WTC11 (cell line): ENCODE measurements around the gene TEX52. TPM values are rescaled to one million over a fixed set of nuclear protein-coding genes. Genes with fewer than 3 reads are reported as not detected.

Experiments used
- ATF1 ChIP-seq: sonication (generic); formaldehyde crosslinking; IDR thresholded peaks from 2 replicates; pipeline ENCODE4 v1.8.1; 2023; ENCODE audit warnings: mild to moderate bottlenecking, moderate library complexity, missing genetic modification reagents
- CREB1 ChIP-seq: sonication (generic); formaldehyde crosslinking; IDR thresholded peaks from 2 replicates; pipeline ENCODE4 v1.8.0; 2023; ENCODE audit warnings: mild to moderate bottlenecking, missing genetic modification reagents
- ESRRA ChIP-seq: sonication (generic); formaldehyde crosslinking; IDR thresholded peaks from 2 replicates; pipeline ENCODE4 v1.8.1; 2022; ENCODE audit warnings: mild to moderate bottlenecking, missing genetic modification reagents, borderline replicate concordance
- HMGA2 ChIP-seq: fragments of 250-450 bp; sonication (Bioruptor Pico); IDR thresholded peaks from 2 replicates; pipeline ENCODE4 v1.4.0; 2021; ENCODE audit warnings: mild to moderate bottlenecking, moderate library complexity
- MXD4 ChIP-seq: fragments of 250-450 bp; sonication (Bioruptor Pico); IDR thresholded peaks from 2 replicates; pipeline ENCODE4 v1.8.0; 2021; ENCODE audit warnings: mild to moderate bottlenecking, moderate library complexity, borderline replicate concordance
- MYBL2 ChIP-seq: sonication (generic); formaldehyde crosslinking; IDR thresholded peaks from 2 replicates; pipeline ENCODE4 v1.8.1; 2023; ENCODE audit warnings: mild to moderate bottlenecking, moderate library complexity, missing genetic modification reagents
- NFATC4 ChIP-seq: fragments of 250-450 bp; sonication (Bioruptor Pico); IDR thresholded peaks from 2 replicates; pipeline ENCODE4 v1.9.0; 2021; ENCODE audit warnings: mild to moderate bottlenecking
- OVOL2 ChIP-seq: fragments of 250-450 bp; sonication (Bioruptor Pico); IDR thresholded peaks from 2 replicates; pipeline ENCODE4 v1.9.0; 2021; ENCODE audit warnings: mild to moderate bottlenecking, borderline replicate concordance
- PRRX2 ChIP-seq: fragments of 250-450 bp; sonication (Bioruptor Pico); IDR thresholded peaks from 2 replicates; pipeline ENCODE4 v1.8.0; 2021; ENCODE audit warnings: mild to moderate bottlenecking
- RORB ChIP-seq: fragments of 250-450 bp; sonication (Bioruptor Pico); IDR thresholded peaks from 2 replicates; pipeline ENCODE4 v1.9.0; 2021; ENCODE audit warnings: mild to moderate bottlenecking
- TEAD1 ChIP-seq: sonication (generic); formaldehyde crosslinking; IDR thresholded peaks from 2 replicates; pipeline ENCODE4 v1.8.0; 2022; ENCODE audit warnings: mild to moderate bottlenecking, missing genetic modification reagents
- ZNF138 ChIP-seq: sonication (generic); formaldehyde crosslinking; conservative IDR thresholded peaks from 2 replicates; pipeline ENCODE4 v1.8.1; 2022; ENCODE audit warnings: mild to moderate bottlenecking, moderate library complexity, missing genetic modification reagents
- ZNF317 ChIP-seq: sonication (generic); formaldehyde crosslinking; IDR thresholded peaks from 2 replicates; pipeline ENCODE4 v1.8.1; 2023; ENCODE audit warnings: low read depth, mild to moderate bottlenecking, moderate library complexity, missing genetic modification reagents, borderline replicate concordance
- ZNF416 ChIP-seq: fragments of 250-450 bp; sonication (Bioruptor Pico); IDR thresholded peaks from 2 replicates; pipeline ENCODE4 v1.9.0; 2021; ENCODE audit warnings: mild to moderate bottlenecking, inconsistent platforms
- ZNF423 ChIP-seq: fragments of 250-450 bp; sonication (Bioruptor Pico); IDR thresholded peaks from 2 replicates; pipeline ENCODE4 v2.1.2; 2022; ENCODE audit warnings: mild to moderate bottlenecking, moderate library complexity
- total RNA-seq: library from RNA; stranded (reverse); gene quantifications from 3 replicates; pipeline ENCODE4 v1.2.3, GENCODE V29; 2021
- TF ChIP-seq, protein P1 (sequence below): sonication (generic); formaldehyde crosslinking; IDR thresholded peaks from 2 replicates; pipeline ENCODE4 v1.8.0; 2022; ENCODE audit warnings: missing genetic modification reagents
- TF ChIP-seq, protein P2 (sequence below): sonication (generic); formaldehyde crosslinking; IDR thresholded peaks from 2 replicates; pipeline ENCODE4 v1.8.0; 2022; ENCODE audit warnings: mild to moderate bottlenecking, missing genetic modification reagents
- TF ChIP-seq, protein P3 (sequence below): sonication (generic); formaldehyde crosslinking; IDR thresholded peaks from 2 replicates; pipeline ENCODE4 v1.8.1; 2022; ENCODE audit warnings: mild to moderate bottlenecking, missing genetic modification reagents, moderate library complexity, borderline replicate concordance
- TF ChIP-seq, protein P4 (sequence below): sonication (generic); formaldehyde crosslinking; conservative IDR thresholded peaks from 2 replicates; pipeline ENCODE4 v1.8.1; 2022; ENCODE audit warnings: mild to moderate bottlenecking, missing genetic modification reagents
- TF ChIP-seq, protein P5 (sequence below): sonication (generic); formaldehyde crosslinking; IDR thresholded peaks from 2 replicates; pipeline ENCODE4 v1.8.1; 2022; ENCODE audit warnings: missing genetic modification reagents, borderline replicate concordance
- TF ChIP-seq, protein P6 (sequence below): fragments of 250-450 bp; sonication (Bioruptor Pico); IDR thresholded peaks from 2 replicates; pipeline ENCODE4 v1.9.0; 2021; ENCODE audit warnings: mild to moderate bottlenecking
- TF ChIP-seq, protein P7 (sequence below): fragments of 250-450 bp; sonication (Bioruptor Pico); conservative IDR thresholded peaks from 2 replicates; pipeline ENCODE4 v1.9.0; 2021; ENCODE audit warnings: mild to moderate bottlenecking

The TEX52 gene
- total RNA-seq, 1 experiment from 2014 or later: not detected

DNA sequence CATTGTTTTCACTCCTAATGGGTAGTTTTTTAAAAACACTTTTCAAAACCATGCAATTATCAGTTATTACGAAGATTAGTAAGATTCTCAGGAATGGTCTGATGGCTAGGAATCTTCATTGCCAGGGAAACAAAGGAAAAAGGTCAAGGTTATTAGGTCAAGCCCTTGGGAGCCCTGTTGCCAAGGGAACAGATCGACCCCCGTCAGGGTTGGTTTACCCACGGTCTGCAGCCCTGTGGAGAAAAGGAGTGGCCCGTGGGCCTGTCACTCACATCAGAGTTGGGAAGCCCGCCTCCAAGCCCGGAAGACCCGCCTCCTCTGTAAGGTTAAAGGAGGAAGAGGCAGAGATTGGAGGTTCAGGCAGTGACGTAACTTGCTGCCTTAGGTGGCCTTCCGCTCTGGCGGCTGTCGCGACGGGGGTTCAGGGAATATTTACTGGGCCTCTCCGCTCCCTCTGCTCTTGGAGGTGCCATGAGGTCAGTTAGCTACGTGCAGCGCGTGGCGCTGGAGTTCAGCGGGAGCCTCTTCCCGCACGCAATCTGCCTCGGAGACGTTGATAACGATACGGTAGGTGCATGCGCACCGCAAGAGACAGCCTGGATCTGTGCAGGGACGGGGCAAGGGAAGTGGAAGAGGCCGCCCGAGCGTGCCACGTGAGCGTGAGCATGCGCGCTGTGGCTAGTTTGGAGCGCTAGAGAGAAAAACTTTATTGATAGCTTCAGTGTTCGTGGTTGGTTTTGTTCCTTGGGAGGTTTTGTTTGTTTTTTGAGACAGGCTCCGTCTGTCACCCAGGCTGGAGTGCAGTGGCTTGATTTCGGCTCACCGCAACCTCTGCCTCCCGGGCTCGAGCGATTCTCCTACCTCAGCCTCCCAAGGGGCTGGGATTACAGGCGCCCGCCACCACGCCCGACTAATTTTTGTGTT is 44.3 kb downstream of the TEX52 start, which contains the start of gene ITFG2 (continued):
- TF ChIP-seq, protein P1, sequence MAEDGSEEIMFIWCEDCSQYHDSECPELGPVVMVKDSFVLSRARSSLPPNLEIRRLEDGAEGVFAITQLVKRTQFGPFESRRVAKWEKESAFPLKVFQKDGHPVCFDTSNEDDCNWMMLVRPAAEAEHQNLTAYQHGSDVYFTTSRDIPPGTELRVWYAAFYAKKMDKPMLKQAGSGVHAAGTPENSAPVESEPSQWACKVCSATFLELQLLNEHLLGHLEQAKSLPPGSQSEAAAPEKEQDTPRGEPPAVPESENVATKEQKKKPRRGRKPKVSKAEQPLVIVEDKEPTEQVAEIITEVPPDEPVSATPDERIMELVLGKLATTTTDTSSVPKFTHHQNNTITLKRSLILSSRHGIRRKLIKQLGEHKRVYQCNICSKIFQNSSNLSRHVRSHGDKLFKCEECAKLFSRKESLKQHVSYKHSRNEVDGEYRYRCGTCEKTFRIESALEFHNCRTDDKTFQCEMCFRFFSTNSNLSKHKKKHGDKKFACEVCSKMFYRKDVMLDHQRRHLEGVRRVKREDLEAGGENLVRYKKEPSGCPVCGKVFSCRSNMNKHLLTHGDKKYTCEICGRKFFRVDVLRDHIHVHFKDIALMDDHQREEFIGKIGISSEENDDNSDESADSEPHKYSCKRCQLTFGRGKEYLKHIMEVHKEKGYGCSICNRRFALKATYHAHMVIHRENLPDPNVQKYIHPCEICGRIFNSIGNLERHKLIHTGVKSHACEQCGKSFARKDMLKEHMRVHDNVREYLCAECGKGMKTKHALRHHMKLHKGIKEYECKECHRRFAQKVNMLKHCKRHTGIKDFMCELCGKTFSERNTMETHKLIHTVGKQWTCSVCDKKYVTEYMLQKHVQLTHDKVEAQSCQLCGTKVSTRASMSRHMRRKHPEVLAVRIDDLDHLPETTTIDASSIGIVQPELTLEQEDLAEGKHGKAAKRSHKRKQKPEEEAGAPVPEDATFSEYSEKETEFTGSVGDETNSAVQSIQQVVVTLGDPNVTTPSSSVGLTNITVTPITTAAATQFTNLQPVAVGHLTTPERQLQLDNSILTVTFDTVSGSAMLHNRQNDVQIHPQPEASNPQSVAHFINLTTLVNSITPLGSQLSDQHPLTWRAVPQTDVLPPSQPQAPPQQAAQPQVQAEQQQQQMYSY (CRISPR knock-in tag): no peak; the same call in none of the 2 replicates
- TF ChIP-seq ZNF317 (0 out of 2 replicates have a peak, but pooled peaks have one; percentile 11), CREB1 (CRISPR knock-in tag) (peak; percentile 56; the same call in 1 of the 2 replicates), HMGA2 (no peak), PRRX2 (CRISPR knock-in tag) (no peak), NFATC4 (CRISPR knock-in tag) (no peak), MYBL2 (CRISPR knock-in tag) (peak; percentile 71; the same call in 1 of the 2 replicates), ATF1 (CRISPR knock-in tag) (no peak), TEAD1 (CRISPR knock-in tag) (peak; percentile 83), ZNF138 (CRISPR knock-in tag) (no peak), ZNF423 (CRISPR knock-in tag) (no peak), OVOL2 (CRISPR knock-in tag) (no peak), RORB (CRISPR knock-in tag) (no peak), ESRRA (peak; percentile 93), ZNF416 (CRISPR knock-in tag) (no peak), MXD4 (no peak)
- TF ChIP-seq, protein P2, sequence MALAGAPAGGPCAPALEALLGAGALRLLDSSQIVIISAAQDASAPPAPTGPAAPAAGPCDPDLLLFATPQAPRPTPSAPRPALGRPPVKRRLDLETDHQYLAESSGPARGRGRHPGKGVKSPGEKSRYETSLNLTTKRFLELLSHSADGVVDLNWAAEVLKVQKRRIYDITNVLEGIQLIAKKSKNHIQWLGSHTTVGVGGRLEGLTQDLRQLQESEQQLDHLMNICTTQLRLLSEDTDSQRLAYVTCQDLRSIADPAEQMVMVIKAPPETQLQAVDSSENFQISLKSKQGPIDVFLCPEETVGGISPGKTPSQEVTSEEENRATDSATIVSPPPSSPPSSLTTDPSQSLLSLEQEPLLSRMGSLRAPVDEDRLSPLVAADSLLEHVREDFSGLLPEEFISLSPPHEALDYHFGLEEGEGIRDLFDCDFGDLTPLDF (CRISPR knock-in tag): no peak
- TF ChIP-seq, protein P3, sequence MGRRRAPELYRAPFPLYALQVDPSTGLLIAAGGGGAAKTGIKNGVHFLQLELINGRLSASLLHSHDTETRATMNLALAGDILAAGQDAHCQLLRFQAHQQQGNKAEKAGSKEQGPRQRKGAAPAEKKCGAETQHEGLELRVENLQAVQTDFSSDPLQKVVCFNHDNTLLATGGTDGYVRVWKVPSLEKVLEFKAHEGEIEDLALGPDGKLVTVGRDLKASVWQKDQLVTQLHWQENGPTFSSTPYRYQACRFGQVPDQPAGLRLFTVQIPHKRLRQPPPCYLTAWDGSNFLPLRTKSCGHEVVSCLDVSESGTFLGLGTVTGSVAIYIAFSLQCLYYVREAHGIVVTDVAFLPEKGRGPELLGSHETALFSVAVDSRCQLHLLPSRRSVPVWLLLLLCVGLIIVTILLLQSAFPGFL (CRISPR knock-in tag): no peak
- TF ChIP-seq, protein P4, sequence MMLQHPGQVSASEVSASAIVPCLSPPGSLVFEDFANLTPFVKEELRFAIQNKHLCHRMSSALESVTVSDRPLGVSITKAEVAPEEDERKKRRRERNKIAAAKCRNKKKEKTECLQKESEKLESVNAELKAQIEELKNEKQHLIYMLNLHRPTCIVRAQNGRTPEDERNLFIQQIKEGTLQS (CRISPR knock-in tag): no peak
- TF ChIP-seq, protein P5, sequence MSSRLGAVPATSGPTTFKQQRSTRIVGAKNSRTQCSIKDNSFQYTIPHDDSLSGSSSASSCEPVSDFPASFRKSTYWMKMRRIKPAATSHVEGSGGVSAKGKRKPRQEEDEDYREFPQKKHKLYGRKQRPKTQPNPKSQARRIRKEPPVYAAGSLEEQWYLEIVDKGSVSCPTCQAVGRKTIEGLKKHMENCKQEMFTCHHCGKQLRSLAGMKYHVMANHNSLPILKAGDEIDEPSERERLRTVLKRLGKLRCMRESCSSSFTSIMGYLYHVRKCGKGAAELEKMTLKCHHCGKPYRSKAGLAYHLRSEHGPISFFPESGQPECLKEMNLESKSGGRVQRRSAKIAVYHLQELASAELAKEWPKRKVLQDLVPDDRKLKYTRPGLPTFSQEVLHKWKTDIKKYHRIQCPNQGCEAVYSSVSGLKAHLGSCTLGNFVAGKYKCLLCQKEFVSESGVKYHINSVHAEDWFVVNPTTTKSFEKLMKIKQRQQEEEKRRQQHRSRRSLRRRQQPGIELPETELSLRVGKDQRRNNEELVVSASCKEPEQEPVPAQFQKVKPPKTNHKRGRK: no peak
- TF ChIP-seq, protein P6, sequence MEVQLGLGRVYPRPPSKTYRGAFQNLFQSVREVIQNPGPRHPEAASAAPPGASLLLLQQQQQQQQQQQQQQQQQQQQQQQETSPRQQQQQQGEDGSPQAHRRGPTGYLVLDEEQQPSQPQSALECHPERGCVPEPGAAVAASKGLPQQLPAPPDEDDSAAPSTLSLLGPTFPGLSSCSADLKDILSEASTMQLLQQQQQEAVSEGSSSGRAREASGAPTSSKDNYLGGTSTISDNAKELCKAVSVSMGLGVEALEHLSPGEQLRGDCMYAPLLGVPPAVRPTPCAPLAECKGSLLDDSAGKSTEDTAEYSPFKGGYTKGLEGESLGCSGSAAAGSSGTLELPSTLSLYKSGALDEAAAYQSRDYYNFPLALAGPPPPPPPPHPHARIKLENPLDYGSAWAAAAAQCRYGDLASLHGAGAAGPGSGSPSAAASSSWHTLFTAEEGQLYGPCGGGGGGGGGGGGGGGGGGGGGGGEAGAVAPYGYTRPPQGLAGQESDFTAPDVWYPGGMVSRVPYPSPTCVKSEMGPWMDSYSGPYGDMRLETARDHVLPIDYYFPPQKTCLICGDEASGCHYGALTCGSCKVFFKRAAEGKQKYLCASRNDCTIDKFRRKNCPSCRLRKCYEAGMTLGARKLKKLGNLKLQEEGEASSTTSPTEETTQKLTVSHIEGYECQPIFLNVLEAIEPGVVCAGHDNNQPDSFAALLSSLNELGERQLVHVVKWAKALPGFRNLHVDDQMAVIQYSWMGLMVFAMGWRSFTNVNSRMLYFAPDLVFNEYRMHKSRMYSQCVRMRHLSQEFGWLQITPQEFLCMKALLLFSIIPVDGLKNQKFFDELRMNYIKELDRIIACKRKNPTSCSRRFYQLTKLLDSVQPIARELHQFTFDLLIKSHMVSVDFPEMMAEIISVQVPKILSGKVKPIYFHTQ (CRISPR knock-in tag): no peak
- TF ChIP-seq, protein P7, sequence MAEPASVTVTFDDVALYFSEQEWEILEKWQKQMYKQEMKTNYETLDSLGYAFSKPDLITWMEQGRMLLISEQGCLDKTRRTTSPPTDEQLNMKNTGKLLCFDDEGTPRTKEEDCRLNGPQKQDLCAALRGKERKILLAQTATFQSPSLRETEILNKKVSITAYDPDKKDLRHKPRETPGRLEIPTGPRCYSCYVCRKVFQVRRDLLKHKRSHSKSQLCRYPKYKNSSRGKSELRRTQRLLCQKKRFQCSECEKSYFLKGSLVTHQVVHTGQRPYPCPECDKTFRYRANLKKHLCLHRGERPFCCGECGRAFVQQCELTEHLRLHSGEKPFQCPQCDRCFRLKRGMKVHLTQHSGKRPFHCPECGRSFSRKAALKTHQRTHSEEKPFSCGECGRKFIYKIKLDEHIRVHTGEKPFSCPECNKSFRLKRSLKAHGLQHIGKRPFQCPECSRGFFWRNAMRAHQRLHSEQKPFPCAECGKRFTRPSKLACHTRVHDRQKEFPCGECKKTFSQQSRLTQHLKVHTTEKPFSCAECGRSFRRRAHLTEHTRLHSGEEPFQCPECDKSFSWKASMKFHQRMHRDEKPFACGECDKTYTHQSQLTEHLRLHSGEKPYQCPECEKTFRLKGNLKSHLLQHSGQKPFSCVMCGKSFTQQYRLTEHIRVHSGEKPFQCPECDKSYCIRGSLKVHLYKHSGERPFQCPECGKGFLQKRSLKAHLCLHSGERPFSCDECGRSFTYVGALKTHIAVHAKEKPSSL (CRISPR knock-in tag): no peak
